ENCODE results near the gene ANKRD50.
A peak's percentile ranks its signal among the peaks of the same experiment; 100 is the strongest.

Gene ANKRD50

GRCh38 chr4:124736526-124736925 is 24.0 kb upstream of the ANKRD50 start:
- ChIA-PET CTCF (no interaction called here), POLR2A (no interaction called here)

DNA sequence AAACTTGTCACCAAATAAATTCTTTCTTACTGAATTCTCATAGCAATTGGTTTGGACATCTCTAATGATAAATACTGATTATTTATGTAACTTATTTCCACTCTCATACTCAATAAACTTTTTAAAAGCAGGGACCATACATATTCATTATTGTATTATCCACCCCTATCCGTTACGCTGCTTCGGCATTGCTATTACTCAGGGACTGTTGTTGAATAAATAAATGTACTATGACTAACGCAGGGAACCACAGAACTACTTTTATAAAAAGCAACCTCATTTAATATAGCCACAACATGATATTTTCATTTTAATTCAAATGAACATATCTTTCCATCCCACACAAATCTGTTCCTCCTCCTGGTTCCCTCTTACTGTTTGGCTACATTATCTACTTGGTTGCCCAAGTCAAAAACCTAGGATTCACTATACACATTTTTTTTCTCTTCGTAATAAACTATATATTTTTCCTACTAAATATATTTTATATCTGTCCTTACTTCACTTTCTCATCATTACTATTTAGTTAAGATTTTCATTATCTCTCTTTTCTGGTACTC is 14.9 kb upstream of the ANKRD50 start:
- TF ChIP-seq CTBP1 (IDR thresholded peaks at IDR 0.05; ENCODE audit: borderline replicate concordance) (no peak), LEF1 (IDR thresholded peaks at IDR 0.05; ENCODE audit: borderline replicate concordance) (no peak), FOXM1 (IDR thresholded peaks at IDR 0.05; ENCODE audit: borderline replicate concordance) (no peak), SP1 (IDR thresholded peaks at IDR 0.05) (no peak)
- POLR2A ChIA-PET: no interaction called here
- CTCF ChIA-PET: no interaction called here
- DNase-seq (ENCODE audit: extremely low spot score): no peak

More at GRCh38 chr4:124736526-124736925, 24.0 kb upstream of the ANKRD50 start:
- DNase-seq (ENCODE audit: extremely low spot score): no peak
- no peak for TF ChIP-seq CTBP1 (IDR thresholded peaks at IDR 0.05; ENCODE audit: borderline replicate concordance)
- no peak for TF ChIP-seq FOXM1 (IDR thresholded peaks at IDR 0.05; ENCODE audit: borderline replicate concordance)
- TF ChIP-seq HDGF (IDR thresholded peaks at IDR 0.05; ENCODE audit: borderline replicate concordance): no peak
- no peak for TF ChIP-seq ARNT (IDR thresholded peaks at IDR 0.05)

DNA sequence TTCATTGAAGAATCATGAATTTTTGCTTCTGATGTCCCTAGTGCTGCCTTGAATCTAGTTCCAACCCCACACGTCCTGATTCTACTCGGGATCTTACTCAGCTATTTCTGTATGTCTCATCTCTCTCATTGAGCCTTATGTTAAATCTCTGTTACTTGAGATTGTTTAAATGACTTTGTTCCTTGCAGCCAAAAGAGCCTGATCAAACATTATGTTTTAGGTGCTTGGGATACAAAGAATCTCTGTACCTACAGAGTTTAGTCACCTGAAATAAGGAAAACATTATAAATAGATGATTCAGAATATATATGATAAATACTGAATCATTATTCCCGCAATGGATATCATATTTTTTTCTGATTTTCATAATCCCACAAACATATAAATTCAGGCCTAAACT is 13.7 kb upstream of the ANKRD50 start:
- TF ChIP-seq FOXM1 (IDR thresholded peaks at IDR 0.05; ENCODE audit: borderline replicate concordance): no peak
- no peak for TF ChIP-seq FOXA1 (IDR thresholded peaks at IDR 0.05)
- no peak for TF ChIP-seq ELF4 (IDR thresholded peaks at IDR 0.05)
- TF ChIP-seq L3MBTL2 (conservative IDR thresholded peaks at IDR 0.05): no peak
- TF ChIP-seq CTBP1 (IDR thresholded peaks at IDR 0.05; ENCODE audit: borderline replicate concordance): no peak
- ChIA-PET CTCF (no interaction called here), POLR2A (no interaction called here)
- no peak for DNase-seq (ENCODE audit: extremely low spot score)

DNA sequence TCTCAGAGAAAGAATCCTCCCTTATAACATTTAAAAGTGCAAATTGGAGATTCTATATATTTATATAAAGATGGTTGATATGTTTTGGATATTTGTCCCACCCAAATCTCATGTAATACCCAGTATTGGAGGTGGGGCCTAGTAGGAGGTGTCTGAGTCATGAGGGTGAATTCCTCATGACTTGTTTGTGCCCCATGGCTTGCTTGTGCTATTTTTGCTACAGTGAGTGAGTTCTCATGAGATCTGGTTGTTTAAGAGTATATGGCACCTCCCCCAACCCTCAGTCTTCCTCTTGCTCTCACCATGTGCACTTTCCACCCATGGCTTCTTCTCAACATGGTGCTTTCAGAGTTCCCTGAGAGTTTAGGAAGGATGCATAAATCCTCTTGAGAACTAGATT is 9.5 kb upstream of the ANKRD50 start:
- POLR2A ChIA-PET: no interaction called here
- CTCF ChIA-PET: no interaction called here

DNA sequence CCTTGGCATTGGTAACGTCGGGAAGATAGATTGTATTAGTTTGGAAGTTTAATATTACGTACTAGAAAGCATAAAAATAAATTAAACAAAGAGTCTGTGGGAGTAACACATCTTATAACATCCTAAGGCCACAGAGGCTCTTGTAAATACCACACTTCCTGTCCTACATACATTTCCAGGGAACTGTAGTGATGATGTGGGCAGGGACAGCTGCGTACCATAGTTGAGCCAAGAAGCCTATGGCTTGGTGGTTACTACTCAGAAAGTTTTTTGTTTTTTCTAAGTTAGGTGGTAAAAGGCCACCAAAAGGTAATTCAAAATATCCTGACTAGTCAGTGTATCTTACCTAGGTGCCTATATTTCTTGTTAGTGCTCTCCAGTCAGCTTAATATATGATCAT is 4.6 kb upstream of the ANKRD50 start:
- CTCF ChIA-PET: no interaction called here
- POLR2A ChIA-PET: no interaction called here
- DNase-seq (ENCODE audit: extremely low spot score): no peak
- TF ChIP-seq NFRKB (IDR thresholded peaks at IDR 0.05): no peak
- no peak for TF ChIP-seq FOXA1 (IDR thresholded peaks at IDR 0.05)
- no peak for TF ChIP-seq SUZ12 (IDR thresholded peaks at IDR 0.05)
- no peak for TF ChIP-seq BHLHE40 (IDR thresholded peaks at IDR 0.05; ENCODE audit: borderline replicate concordance)
- TF ChIP-seq FOXM1 (IDR thresholded peaks at IDR 0.05; ENCODE audit: borderline replicate concordance): no peak
- no peak for TF ChIP-seq HDGF (IDR thresholded peaks at IDR 0.05; ENCODE audit: borderline replicate concordance)
- TF ChIP-seq FOXK2 (IDR thresholded peaks at IDR 0.05): no peak
- TF ChIP-seq ELF4 (IDR thresholded peaks at IDR 0.05): no peak

More for the DNA sequence above, 9.5 kb upstream of the ANKRD50 start:
- no peak for DNase-seq (ENCODE audit: extremely low spot score)
- TF ChIP-seq, protein P1, sequence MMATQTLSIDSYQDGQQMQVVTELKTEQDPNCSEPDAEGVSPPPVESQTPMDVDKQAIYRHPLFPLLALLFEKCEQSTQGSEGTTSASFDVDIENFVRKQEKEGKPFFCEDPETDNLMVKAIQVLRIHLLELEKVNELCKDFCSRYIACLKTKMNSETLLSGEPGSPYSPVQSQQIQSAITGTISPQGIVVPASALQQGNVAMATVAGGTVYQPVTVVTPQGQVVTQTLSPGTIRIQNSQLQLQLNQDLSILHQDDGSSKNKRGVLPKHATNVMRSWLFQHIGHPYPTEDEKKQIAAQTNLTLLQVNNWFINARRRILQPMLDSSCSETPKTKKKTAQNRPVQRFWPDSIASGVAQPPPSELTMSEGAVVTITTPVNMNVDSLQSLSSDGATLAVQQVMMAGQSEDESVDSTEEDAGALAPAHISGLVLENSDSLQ (IDR thresholded peaks at IDR 0.05): no peak
- TF ChIP-seq CTBP1 (IDR thresholded peaks at IDR 0.05; ENCODE audit: borderline replicate concordance) (no peak), ARNT (IDR thresholded peaks at IDR 0.05) (no peak), LEF1 (IDR thresholded peaks at IDR 0.05; ENCODE audit: borderline replicate concordance) (no peak), FOXM1 (IDR thresholded peaks at IDR 0.05; ENCODE audit: borderline replicate concordance) (no peak), SP1 (IDR thresholded peaks at IDR 0.05) (no peak), SUZ12 (IDR thresholded peaks at IDR 0.05) (no peak), HDGF (IDR thresholded peaks at IDR 0.05; ENCODE audit: borderline replicate concordance) (no peak), ELF4 (IDR thresholded peaks at IDR 0.05) (no peak), FOXA1 (IDR thresholded peaks at IDR 0.05) (no peak)

- ChIA-PET POLR2A (no interaction called here), CTCF (no interaction called here)
- peak; percentile 55 for DNase-seq (ENCODE audit: extremely low spot score)
- TF ChIP-seq L3MBTL2 (conservative IDR thresholded peaks at IDR 0.05) (peak; percentile 69), FOXM1 (IDR thresholded peaks at IDR 0.05; ENCODE audit: borderline replicate concordance) (no peak)
Measured at GRCh38 chr4:124713185-124713592, 657 bp upstream of the ANKRD50 start.

DNA sequence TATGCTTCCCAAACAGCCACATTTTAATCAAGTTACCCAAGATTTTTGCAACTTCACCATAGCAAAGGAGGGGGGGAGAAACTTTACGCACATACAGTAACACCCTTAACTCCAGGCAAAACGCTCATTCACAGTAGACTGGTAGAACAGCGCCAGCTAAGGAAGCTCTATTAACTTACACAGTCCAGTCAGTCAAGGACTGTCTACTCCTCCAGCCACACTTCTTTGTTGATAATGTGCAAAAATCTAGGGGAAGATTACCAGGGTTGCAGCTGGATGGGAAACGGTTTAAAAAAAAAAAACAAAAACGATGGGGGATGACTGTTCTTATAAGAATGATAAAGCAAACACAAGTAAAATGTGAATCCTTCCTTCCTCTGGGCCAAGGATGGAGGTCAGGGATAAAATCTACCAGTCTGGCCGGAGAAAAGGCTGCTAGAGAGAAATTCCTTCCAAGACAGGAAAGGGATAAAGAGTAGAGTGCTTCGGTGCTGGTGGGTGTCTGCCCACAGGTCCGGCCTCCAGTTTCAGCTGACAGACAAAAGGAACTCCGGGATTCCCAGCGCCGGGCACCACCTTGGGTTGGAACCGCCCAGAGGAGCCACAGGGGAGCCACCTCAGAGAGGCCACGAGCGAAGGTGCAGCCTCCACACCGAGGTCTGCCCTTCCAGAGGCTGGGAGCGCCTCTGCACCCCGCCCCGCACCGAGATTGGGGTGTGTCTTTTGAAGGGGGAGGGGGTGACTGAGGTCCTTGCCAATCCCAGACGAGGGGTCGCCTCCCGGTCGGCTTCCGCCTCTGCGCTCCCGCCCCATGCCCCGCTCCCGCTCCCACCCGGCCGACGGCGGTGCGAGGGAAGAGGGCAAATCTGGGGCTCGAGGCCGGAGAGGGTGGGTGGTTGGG is 811 bp downstream of the ANKRD50 start:
- ChIA-PET POLR2A (interaction anchor here (0.5 kb wide), 1 partner anchor 192 kb away, joined by 3 read pairs; no protein-coding TSS in a partner anchor), CTCF (interaction anchor here (0.5 to 0.7 kb wide), 3 partner anchors 9 to 143 kb away, joined by 3 read pairs; no protein-coding TSS in a partner anchor)
- no peak for TF ChIP-seq LEF1 (IDR thresholded peaks at IDR 0.05; ENCODE audit: borderline replicate concordance)
- peak; percentile 55 for TF ChIP-seq L3MBTL2 (conservative IDR thresholded peaks at IDR 0.05)
- DNase-seq (ENCODE audit: extremely low spot score): peak; percentile 43

- POLR2A ChIA-PET: interaction anchor here (0.5 kb wide), 1 partner anchor 193 kb away, joined by 3 read pairs; no protein-coding TSS in a partner anchor
- DNase-seq (ENCODE audit: extremely low spot score): no peak
- CTCF ChIA-PET: interaction anchor here (0.7 kb wide), 1 partner anchor 142 kb away, joined by 3 read pairs; no protein-coding TSS in a partner anchor
- TF ChIP-seq ARNT (IDR thresholded peaks at IDR 0.05) (no peak), TARDBP (IDR thresholded peaks at IDR 0.05) (no peak), L3MBTL2 (conservative IDR thresholded peaks at IDR 0.05) (no peak), SUZ12 (IDR thresholded peaks at IDR 0.05) (no peak), NFRKB (IDR thresholded peaks at IDR 0.05) (no peak), ZNF384 (IDR thresholded peaks at IDR 0.05) (no peak), SP1 (IDR thresholded peaks at IDR 0.05) (no peak)
Measured at GRCh38 chr4:124710911-124711310, 1.6 kb downstream of the ANKRD50 start.

All from HEK293T (cell line).